MCF 10A (cell line): ENCODE measurements around the gene CD300H. TPM values are rescaled to one million over a fixed set of nuclear protein-coding genes. Genes with fewer than 3 reads are reported as not detected.

Experiments
- BruUV-seq: library from RNA; stranded (reverse); fragments of 400-500 nt; replicated peaks from 2 replicates; lab custom pipeline; 2021; lab: Mats Ljungman, UMichigan
- CTCF ChIA-PET: fragments of 300-600 bp; sonication (Branson Sonifier 250); formaldehyde crosslinking; extraction: SDS; loops from one replicate; lab custom pipeline; 2021; ENCODE audit warnings: antibody characterized with exemption, inconsistent platforms; lab: Yijun Ruan, JAX
- POLR2A ChIA-PET: fragments of 300-600, 350-650 bp; sonication (Branson Sonifier 250); formaldehyde crosslinking; extraction: SDS; loops from one replicate; lab custom pipeline; 2020; ENCODE audit warnings: antibody characterized with exemption, inconsistent platforms; lab: Yijun Ruan, JAX
- DNase-seq: peaks from one replicate; pipeline ENCODE4 v3.0.0-alpha.2; 2018; ENCODE audit not compliant: unreplicated experiment
- H3K27ac Mint-ChIP-seq: one replicate; pipeline ENCODE4 v1.8.0; 2022; ENCODE audit warnings: mild to moderate bottlenecking, low read depth, mixed read lengths; ENCODE audit not compliant: unreplicated experiment
- H3K27me3 Mint-ChIP-seq: one replicate; pipeline ENCODE4 v1.8.0; 2022; ENCODE audit warnings: mixed read lengths; ENCODE audit not compliant: insufficient read depth, unreplicated experiment
- H3K36me3 Mint-ChIP-seq: one replicate; pipeline ENCODE4 v1.8.0; 2022; ENCODE audit warnings: mild to moderate bottlenecking, moderate library complexity, mixed read lengths; ENCODE audit not compliant: insufficient read depth, unreplicated experiment
- H3K4me1 Mint-ChIP-seq: one replicate; pipeline ENCODE4 v1.8.0; 2022; ENCODE audit warnings: mixed read lengths; ENCODE audit not compliant: insufficient read depth, unreplicated experiment
- H3K4me3 Mint-ChIP-seq: one replicate; pipeline ENCODE4 v1.8.0; 2022; ENCODE audit warnings: mild to moderate bottlenecking, moderate library complexity, mixed read lengths; ENCODE audit not compliant: unreplicated experiment
- H3K9me3 Mint-ChIP-seq: one replicate; pipeline ENCODE4 v1.8.0; 2022; ENCODE audit warnings: mixed read lengths; ENCODE audit not compliant: unreplicated experiment
- CTCF ChIP-seq: fragments of 200-600 bp; IDR thresholded peaks from one replicate; pipeline ENCODE4 v1.8.0; 2022; ENCODE audit warnings: antibody characterized with exemption, mild to moderate bottlenecking; ENCODE audit not compliant: unreplicated experiment
- intact Hi-C: fragments of 100-400 bp; cut with micrococcal nuclease; formaldehyde crosslinking; loops from 2 replicates; pipeline ENCODE4 v1.14.1; 2022
- total RNA-seq: library from RNA; stranded (reverse); gene quantifications from 2 replicates; pipeline ENCODE4 v1.2.3, GENCODE V29; 2022

The CD300H gene
- total RNA-seq, 1 experiment from 2014 or later: not detected

GRCh38 chr17:74597069-74597790, 29.9 kb upstream of the CD300H start:
- Mint-ChIP-seq H3K4me1 (peaks cover 36% of the 10 kb centered on the region), H3K9me3 (no peaks in the 10 kb centered on the region), H3K36me3 (no peaks in the 10 kb centered on the region), H3K4me3 (no peak overlapping the region), H3K27me3 (no peaks in the 10 kb centered on the region), H3K27ac (no peak overlapping the region)
- no peak for DNase-seq
- no peak for TF ChIP-seq CTCF
- CTCF ChIA-PET: interaction anchor here (0.6 to 0.8 kb wide), 3 partner anchors 78 to 1204 kb away, joined by 3 to 5 read pairs (median 3); no protein-coding TSS in a partner anchor
- intact Hi-C loops: no loop called here
- no TSS peak for BruUV-seq
- POLR2A ChIA-PET: interaction anchor here (1.2 kb wide), 1 partner anchor 31 kb away, joined by 3 read pairs; no protein-coding TSS in a partner anchor

GRCh38 chr17:74595037-74595750, 27.9 kb upstream of the CD300H start:
- H3K9me3 Mint-ChIP-seq: no peaks in the 10 kb centered on the region
- intact Hi-C loops: no loop called here
- CTCF ChIA-PET: interaction anchor here (1.0 to 1.2 kb wide), 2 partner anchors 8 to 54 kb away, joined by 4 read pairs; no protein-coding TSS in a partner anchor

GRCh38 chr17:74592087-74592990, 25.0 kb upstream of the CD300H start, which contains the start of gene CD300LD:
Gene CD300LD, minus strand, starts transcription at chr17:74592283. Its CDS starts 81 bp downstream, at chr17:74592202.
- TF ChIP-seq CTCF: no peak
- no peak within 1 kb of the TSS for H3K4me3 Mint-ChIP-seq
- no TSS peak for BruUV-seq
- no peaks in the 10 kb centered on the region for H3K9me3 Mint-ChIP-seq
- intact Hi-C loops: no loop called here
- peaks cover 10% of the 10 kb centered on the region for H3K4me1 Mint-ChIP-seq
- POLR2A ChIA-PET: interaction anchor here (1.8 kb wide), 1 partner anchor 23 kb away, joined by 6 read pairs; no protein-coding TSS in a partner anchor
- H3K27ac Mint-ChIP-seq: no peak within 1 kb of the TSS
- no peaks in the 10 kb centered on the region for H3K36me3 Mint-ChIP-seq
- H3K27me3 Mint-ChIP-seq: no peaks in the 10 kb centered on the region
- CTCF ChIA-PET: interaction anchor here (0.9 to 1.8 kb wide), 2 partner anchors 8 to 213 kb away, joined by 3 to 5 read pairs; no protein-coding TSS in a partner anchor
- no peak for DNase-seq

More at GRCh38 chr17:74595037-74595750, 27.9 kb upstream of the CD300H start:
- Mint-ChIP-seq H3K4me1 (peaks cover 21% of the 10 kb centered on the region), H3K27ac (no peak overlapping the region), H3K4me3 (no peak overlapping the region), H3K36me3 (no peaks in the 10 kb centered on the region), H3K27me3 (no peaks in the 10 kb centered on the region)
- DNase-seq: no peak
- TF ChIP-seq CTCF: no peak
- POLR2A ChIA-PET: interaction anchor here (0.6 kb wide), 1 partner anchor 8 kb away, joined by 3 read pairs; no protein-coding TSS in a partner anchor
- BruUV-seq: no TSS peak
